RWPE2 (cell line): Measurements from ENCODE around the gene ACSF3.

Source experiments
- ATAC-seq: fragments of 200-7000 bp; cut with Tn5 transposase; 3 replicates; pipeline ENCODE4 v1.9.1; 2021; ENCODE audit warnings: low read depth
- DNase-seq: peaks from one replicate; pipeline ENCODE4 v3.0.0-alpha.2; 2020; ENCODE audit warnings: low spot score
- H3K27ac ChIP-seq: fragments of 450-650 bp; 2 replicates; pipeline ENCODE4 v1.5.1; 2017; ENCODE audit warnings: mild to moderate bottlenecking; ENCODE audit not compliant: poor library complexity, severe bottlenecking
- H3K27me3 ChIP-seq: fragments of 250-450 bp; sonication (Bioruptor Pico); 2 replicates; pipeline ENCODE4 v1.5.1; 2021; ENCODE audit warnings: mild to moderate bottlenecking, moderate library complexity; ENCODE audit not compliant: insufficient read depth, poor library complexity, severe bottlenecking
- H3K36me3 ChIP-seq: fragments of 250-450 bp; sonication (Bioruptor Pico); 2 replicates; pipeline ENCODE4 v1.5.1; 2020; ENCODE audit warnings: low read depth, mild to moderate bottlenecking, moderate library complexity
- H3K4me1 ChIP-seq: fragments of 250-450 bp; sonication (Bioruptor Pico); 2 replicates; pipeline ENCODE4 v1.5.1; 2021; ENCODE audit warnings: mild to moderate bottlenecking, moderate library complexity; ENCODE audit not compliant: insufficient read depth, poor library complexity, severe bottlenecking
- H3K4me3 ChIP-seq: fragments of 250-450 bp; sonication (Bioruptor Pico); 2 replicates; pipeline ENCODE4 v1.5.1; 2021; ENCODE audit warnings: mild to moderate bottlenecking, moderate library complexity; ENCODE audit not compliant: severe bottlenecking
- H3K9me3 ChIP-seq: fragments of 250-450 bp; sonication (Bioruptor Pico); 2 replicates; pipeline ENCODE4 v1.5.1; 2021; ENCODE audit warnings: mild to moderate bottlenecking, moderate library complexity; ENCODE audit not compliant: severe bottlenecking
- TF ChIP-seq, protein P1 (sequence below): fragments of 450-650 bp; IDR thresholded peaks from one replicate; pipeline ENCODE4 v1.5.1; 2017; ENCODE audit warnings: mild to moderate bottlenecking, moderate library complexity; ENCODE audit not compliant: poor library complexity, severe bottlenecking

Gene ACSF3

DNA sequence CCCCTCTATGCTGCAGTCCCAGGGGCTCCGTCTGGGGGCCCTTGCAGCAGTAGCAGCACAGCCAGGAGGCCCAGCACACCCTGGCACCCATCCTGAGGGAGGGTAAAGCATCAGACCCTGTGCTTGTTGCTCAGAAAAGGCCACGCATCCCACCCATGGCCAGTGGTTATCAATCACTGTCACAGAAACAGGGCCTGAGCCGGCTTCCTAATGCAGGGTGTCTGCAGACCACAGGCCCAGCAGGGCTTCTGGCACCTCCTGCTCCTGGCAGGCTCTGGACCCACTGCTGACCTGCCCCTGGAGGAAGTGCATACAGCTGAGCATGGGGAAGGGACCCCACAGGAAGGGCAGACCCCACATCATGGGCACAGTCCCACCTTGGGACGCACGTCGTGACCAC, 51.0 kb downstream of the ACSF3 start:
- Histone ChIP-seq H3K4me1 (no peaks in the 10 kb centered on the region), H3K9me3 (no peaks in the 10 kb centered on the region), H3K4me3 (no peak overlapping the region), H3K36me3 (peaks cover 20% of the 10 kb centered on the region), H3K27me3 (no peaks in the 10 kb centered on the region), H3K27ac (no peak overlapping the region)
- DNase-seq = peak; percentile 55
- TF ChIP-seq, protein P1, sequence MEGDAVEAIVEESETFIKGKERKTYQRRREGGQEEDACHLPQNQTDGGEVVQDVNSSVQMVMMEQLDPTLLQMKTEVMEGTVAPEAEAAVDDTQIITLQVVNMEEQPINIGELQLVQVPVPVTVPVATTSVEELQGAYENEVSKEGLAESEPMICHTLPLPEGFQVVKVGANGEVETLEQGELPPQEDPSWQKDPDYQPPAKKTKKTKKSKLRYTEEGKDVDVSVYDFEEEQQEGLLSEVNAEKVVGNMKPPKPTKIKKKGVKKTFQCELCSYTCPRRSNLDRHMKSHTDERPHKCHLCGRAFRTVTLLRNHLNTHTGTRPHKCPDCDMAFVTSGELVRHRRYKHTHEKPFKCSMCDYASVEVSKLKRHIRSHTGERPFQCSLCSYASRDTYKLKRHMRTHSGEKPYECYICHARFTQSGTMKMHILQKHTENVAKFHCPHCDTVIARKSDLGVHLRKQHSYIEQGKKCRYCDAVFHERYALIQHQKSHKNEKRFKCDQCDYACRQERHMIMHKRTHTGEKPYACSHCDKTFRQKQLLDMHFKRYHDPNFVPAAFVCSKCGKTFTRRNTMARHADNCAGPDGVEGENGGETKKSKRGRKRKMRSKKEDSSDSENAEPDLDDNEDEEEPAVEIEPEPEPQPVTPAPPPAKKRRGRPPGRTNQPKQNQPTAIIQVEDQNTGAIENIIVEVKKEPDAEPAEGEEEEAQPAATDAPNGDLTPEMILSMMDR = no peak
- no peak for ATAC-seq

GRCh38 chr16:89145406-89146161, 51.9 kb downstream of the ACSF3 start:
- no peak for ATAC-seq
- peaks cover 24% of the 10 kb centered on the region for H3K36me3 ChIP-seq
- H3K27ac ChIP-seq = no peak overlapping the region
- no peaks in the 10 kb centered on the region for H3K9me3 ChIP-seq
- TF ChIP-seq, protein P1 = no peak
- no peak overlapping the region for H3K4me3 ChIP-seq
- peak; percentile 67 for DNase-seq
- H3K4me1 ChIP-seq = peaks cover 4% of the 10 kb centered on the region
- H3K27me3 ChIP-seq = no peaks in the 10 kb centered on the region

GRCh38 chr16:89146211-89147005, 52.8 kb downstream of the ACSF3 start:
- Histone ChIP-seq H3K27me3 (no peaks in the 10 kb centered on the region), H3K36me3 (peaks cover 24% of the 10 kb centered on the region), H3K4me3 (no peak overlapping the region), H3K9me3 (no peaks in the 10 kb centered on the region), H3K4me1 (peaks cover 4% of the 10 kb centered on the region), H3K27ac (no peak overlapping the region)
- TF ChIP-seq, protein P1 = no peak
- DNase-seq (peak; percentile 56), ATAC-seq (no peak)

DNA sequence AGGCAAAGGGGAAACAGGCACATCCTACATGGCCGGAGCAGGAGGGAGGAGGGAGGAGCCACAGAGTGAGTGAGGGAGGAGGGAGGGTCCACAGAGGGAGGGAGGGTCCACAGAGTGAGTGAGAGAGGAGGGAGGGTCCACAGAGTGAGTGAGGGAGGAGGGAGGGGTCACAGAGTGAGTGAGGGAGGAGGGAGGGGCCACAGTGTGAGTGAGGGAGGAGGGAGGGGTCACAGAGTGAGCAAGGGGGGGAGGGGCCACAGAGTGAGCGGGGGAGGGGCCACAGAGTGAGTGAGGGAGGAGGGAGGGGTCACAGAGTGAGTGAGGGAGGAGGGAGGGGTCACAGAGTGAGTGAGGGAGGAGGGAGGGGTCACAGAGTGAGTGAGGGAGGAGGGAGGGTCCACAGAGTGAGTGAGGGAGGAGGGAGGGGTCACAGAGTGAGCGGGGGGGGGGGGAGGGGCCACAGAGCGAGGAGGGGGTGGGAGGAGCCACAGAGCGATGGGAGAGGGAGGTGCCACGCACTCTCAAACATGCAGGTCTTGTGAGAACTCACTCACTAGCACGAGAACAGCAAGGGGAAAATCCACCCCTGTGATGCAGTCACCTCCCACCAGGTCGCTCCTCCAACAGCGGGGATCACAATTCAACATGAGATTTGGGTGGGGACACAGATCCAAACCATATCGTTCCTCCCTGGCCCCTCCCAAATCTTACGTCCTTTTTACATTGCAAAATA, 53.6 kb downstream of the ACSF3 start:
- Histone ChIP-seq H3K36me3 (peaks cover 24% of the 10 kb centered on the region), H3K27ac (no peak overlapping the region), H3K9me3 (no peaks in the 10 kb centered on the region), H3K4me3 (no peak overlapping the region), H3K27me3 (no peaks in the 10 kb centered on the region), H3K4me1 (peaks cover 4% of the 10 kb centered on the region)
- TF ChIP-seq, protein P1 = no peak
- peak; percentile 23 for DNase-seq
- ATAC-seq = no peak
